Thoracic aorta (tissue), 2 donors: ENCODE data around the gene PIM1. TPM values are rescaled to one million over a fixed set of nuclear protein-coding genes. Genes with fewer than 3 reads are reported as not detected.

ENCODE experiments used
- ATAC-seq: fragments of 150-250 bp; one replicate; pipeline ENCODE4 v1.8.0; 2017; ENCODE audit warnings: low read depth; ENCODE audit not compliant: insufficient number of reproducible peaks, low FRiP score
- DNase-seq: peaks from one replicate; pipeline ENCODE4 v3.0.0-alpha.2; 2020; ENCODE audit warnings: low spot score
- H3K27ac ChIP-seq, 2 donors: fragments of 200-600 bp; sonication (generic); 1 replicate in 1 of 2; 2 replicates in 1 of 2; pipeline ENCODE4 v1.5.1; 2016; ENCODE audit warnings: mild to moderate bottlenecking in 2 of 2, moderate library complexity in 2 of 2
- H3K27me3 ChIP-seq: fragments of 200-600 bp; sonication (generic); replicated peaks from 2 replicates; pipeline ENCODE4 v1.6.0; 2016; ENCODE audit warnings: mild to moderate bottlenecking; ENCODE audit not compliant: insufficient read depth
- H3K36me3 ChIP-seq: fragments of 200-600 bp; sonication (generic); one replicate; pipeline ENCODE4 v1.5.1; 2016
- H3K4me1 ChIP-seq, 2 donors: fragments of 200-600 bp; sonication (generic); 1 replicate in 1 of 2; 2 replicates in 1 of 2; pipeline versions ENCODE4 v1.5.1 to v1.6.0; 2016; ENCODE audit warnings: low read depth in 2 of 2, mild to moderate bottlenecking in 1 of 2; ENCODE audit not compliant: control insufficient read depth in 1 of 2
- H3K4me3 ChIP-seq: fragments of 200-600 bp; sonication (generic); 2 replicates; pipeline ENCODE4 v1.5.1; 2016; ENCODE audit warnings: mild to moderate bottlenecking
- H3K9me3 ChIP-seq: fragments of 200-600 bp; sonication (generic); 2 replicates; pipeline ENCODE4 v1.5.1; 2016
- CTCF ChIP-seq: fragments of 200-600 bp; sonication (generic); IDR thresholded peaks from one replicate; pipeline ENCODE4 v1.5.1; 2019; ENCODE audit warnings: antibody characterized with exemption
- total RNA-seq, 2 donors: library from RNA; depleted of rRNA; stranded (reverse); fragments of >200 nt; gene quantifications; one replicate each; pipeline versions ENCODE4 v1.1.0 to v1.2.3, GENCODE V29; 2016

PIM1 gene
- total RNA-seq, 2 donors from 2014 or later = 28.8 to 53.6 TPM

- ATAC-seq = no peak
- DNase-seq = no peak
- no peaks in the 10 kb centered on the region for H3K36me3 ChIP-seq
- peak overlapping the region in 1 of 2 donors; percentile 86 for H3K27ac ChIP-seq
- no peaks in the 10 kb centered on the region for H3K9me3 ChIP-seq
- H3K27me3 ChIP-seq = no peaks in the 10 kb centered on the region
- TF ChIP-seq CTCF = no peak
- no peak overlapping the region for H3K4me3 ChIP-seq
- H3K4me1 ChIP-seq = peaks cover 16 to 44% of the 10 kb centered on the region in 2 donors
Measured at GRCh38 chr6:37145443-37145842, 24.5 kb upstream of the PIM1 start.

GRCh38 chr6:37146735-37147157 is 23.2 kb upstream of the PIM1 start:
- ATAC-seq (no peak), DNase-seq (no peak)
- H3K36me3 ChIP-seq = no peaks in the 10 kb centered on the region
- no peak overlapping the region for H3K4me3 ChIP-seq
- peaks cover 16 to 41% of the 10 kb centered on the region in 2 donors for H3K4me1 ChIP-seq
- no peak overlapping the region for H3K27ac ChIP-seq
- H3K27me3 ChIP-seq = no peaks in the 10 kb centered on the region
- TF ChIP-seq CTCF = no peak
- H3K9me3 ChIP-seq = no peaks in the 10 kb centered on the region

DNA sequence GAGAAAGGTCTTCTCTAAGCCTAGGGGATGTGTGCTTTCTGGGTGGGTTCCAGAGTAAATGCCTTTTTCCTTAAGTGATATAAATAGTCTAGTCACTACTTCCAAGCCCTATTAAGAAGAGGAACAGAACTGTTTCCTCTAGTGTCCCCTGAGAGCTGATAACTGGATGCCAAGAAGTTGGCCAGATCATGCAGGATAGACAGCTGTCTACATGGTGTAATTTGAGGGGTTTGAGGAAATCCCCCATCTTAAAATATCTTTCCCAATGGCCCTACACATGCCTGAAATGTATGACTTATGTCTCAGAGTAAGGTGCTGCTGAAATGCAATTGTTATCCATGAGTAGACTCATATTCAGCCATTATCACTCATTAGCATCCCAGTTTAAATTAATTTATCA is 20.2 kb upstream of the PIM1 start:
- Histone ChIP-seq H3K4me1 (peaks cover 3 to 22% of the 10 kb centered on the region in 2 donors), H3K36me3 (no peaks in the 10 kb centered on the region), H3K27me3 (no peaks in the 10 kb centered on the region), H3K4me3 (no peak overlapping the region), H3K9me3 (no peaks in the 10 kb centered on the region), H3K27ac (no peak overlapping the region)
- ATAC-seq (no peak), DNase-seq (no peak)
- TF ChIP-seq CTCF = no peak

DNA sequence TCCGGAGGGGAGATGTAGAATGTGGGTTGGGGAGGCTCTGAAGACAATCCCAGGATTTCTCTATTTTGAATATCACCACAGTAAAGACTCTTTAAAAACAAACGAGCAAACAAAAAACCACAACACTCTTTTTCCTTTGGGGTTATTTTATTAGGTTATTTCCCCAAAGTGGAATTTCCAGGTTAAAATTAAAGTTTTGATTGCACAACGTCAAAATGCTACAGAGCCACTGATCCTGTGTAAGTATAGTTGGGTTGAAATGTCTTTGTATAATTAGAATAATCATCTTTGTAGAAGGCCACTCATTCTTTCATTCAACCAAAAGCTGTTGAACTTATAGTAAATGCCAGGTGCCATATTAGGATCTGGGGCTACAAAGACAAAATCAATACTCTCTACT is 19.6 kb upstream of the PIM1 start:
- ATAC-seq (no peak), DNase-seq (no peak)
- no peak for TF ChIP-seq CTCF
- H3K27me3 ChIP-seq = no peaks in the 10 kb centered on the region
- no peaks in the 10 kb centered on the region for H3K36me3 ChIP-seq
- H3K9me3 ChIP-seq = no peaks in the 10 kb centered on the region
- H3K27ac ChIP-seq = no peak overlapping the region
- H3K4me1 ChIP-seq = peaks cover 0 to 20% of the 10 kb centered on the region in 2 donors
- no peak overlapping the region for H3K4me3 ChIP-seq

DNA sequence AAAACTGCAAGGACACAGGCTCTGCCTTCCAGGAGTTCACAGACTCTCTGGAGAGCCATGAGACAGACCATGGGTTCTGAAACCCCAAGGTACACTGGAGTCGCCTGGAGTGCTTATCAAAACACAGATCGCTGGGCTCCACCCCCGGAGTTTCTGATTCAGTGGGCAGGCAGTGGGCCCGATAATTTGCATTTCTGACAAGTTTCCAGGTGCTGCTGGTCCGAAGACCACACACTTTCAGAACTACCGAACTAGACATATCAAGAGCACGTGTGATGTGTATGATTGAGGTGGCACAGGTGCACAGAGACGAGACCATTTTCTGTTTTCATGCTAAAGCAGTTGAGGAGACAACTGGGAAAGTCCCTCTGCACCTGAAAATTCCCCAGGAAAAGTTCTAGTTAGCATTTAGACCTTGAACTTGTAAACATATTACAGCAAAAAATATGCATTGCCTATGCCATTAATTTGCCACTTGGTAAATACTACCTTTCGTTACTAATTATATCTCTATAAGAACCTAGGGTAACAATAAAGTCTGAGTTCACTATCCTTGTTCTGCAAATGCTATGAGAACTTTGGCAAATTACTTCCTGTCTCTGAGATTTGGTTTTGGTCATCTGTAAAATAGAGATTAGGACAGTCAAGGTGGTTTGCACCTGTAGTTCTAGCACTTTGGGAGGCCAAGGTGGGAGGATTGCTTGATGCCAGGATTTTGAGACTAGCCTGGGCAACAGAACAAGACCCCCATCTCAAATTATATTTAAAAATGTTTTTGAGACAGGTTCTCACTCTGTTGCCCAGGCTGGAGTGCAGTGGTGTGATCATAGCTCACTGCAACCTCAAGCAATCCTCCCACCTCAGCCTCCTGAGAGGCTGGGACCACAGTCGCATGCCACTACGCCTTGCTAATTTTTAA is 14.3 kb upstream of the PIM1 start:
- no peak for TF ChIP-seq CTCF
- no peak for DNase-seq
- H3K27ac ChIP-seq = no peak overlapping the region
- peaks cover 4 to 14% of the 10 kb centered on the region in 2 donors for H3K4me1 ChIP-seq
- H3K9me3 ChIP-seq = no peaks in the 10 kb centered on the region
- no peak overlapping the region for H3K4me3 ChIP-seq
- no peaks in the 10 kb centered on the region for H3K27me3 ChIP-seq
- H3K36me3 ChIP-seq = no peaks in the 10 kb centered on the region
- no peak for ATAC-seq
